Measurements from ENCODE around the gene TBC1D24. TPM values are rescaled to one million over a fixed set of nuclear protein-coding genes. Genes with fewer than 3 reads are reported as not detected.

TBC1D24 gene
- total RNA-seq = 13.8 and 15.6 TPM in 2 replicates

DNA sequence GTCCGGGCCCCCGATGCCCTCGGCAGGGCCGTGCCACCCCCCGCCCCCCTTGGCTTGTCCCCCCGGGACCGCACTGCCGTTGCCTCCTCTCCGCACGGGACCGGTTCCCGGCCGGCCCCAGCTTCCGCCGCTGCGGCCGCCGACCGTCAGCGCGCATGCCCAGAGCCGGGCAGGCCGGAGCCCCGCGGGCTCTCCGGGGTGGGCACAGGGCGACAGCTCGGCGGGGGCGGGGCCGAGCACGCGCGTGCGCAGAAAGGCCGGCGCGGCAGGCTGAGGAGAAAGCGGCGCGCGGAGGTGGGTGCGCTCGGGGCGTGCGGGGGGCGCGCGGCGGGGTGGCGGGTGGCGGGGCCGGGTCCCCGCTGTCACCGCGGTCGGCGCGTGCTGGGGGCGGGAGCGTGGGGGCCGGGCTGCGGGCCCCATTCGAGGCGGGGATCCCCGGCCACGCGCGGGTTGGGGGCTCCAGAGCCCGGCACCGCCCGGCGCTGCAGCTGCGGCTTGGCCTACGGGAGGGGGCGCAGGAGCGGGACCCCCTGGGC lies at the start of gene TBC1D24:
TBC1D24 (plus strand) TSS at position 251 of the 536 bp plus-strand sequence. CDS start 21,022 bp downstream, outside the sequence.

DNA sequence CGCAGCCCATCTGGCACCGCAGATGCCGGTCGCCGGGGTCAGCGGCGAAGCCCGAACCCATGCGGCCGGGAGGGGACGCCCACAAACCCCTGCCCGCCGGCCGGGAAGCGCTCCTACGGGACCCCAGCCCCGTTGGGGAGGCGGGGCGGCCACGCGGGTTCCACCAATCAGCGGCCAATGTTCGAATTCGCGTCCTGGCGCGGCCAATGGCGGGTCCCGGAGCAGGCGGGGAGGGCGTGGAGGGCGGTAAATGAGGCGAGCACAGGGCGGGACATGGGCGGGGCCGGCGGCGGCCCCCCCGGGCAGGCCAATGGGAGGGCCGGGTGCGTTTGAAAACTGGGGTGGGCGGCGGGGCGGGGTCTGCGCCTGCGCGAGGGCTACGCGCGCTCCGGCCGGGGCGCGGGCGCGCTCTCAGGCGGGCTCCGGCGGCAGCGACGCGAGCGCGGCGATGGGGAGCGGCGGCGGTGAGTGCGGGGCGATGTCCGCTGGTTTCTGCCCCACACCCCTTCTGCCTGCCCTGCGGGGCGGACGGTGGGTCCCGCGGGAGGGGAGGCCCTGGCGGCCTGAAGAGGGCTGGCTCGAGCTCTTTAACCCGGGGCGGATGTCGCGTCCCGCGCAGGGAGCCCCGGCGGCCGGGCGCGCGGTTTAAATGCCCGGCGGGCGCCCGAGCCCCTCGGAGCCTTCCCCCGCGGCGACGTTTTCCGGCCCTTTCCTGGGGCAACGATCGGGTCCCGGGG lies 45.7 kb upstream of the TBC1D24 start, which contains the start of gene CCNF:
CCNF (plus strand) TSS at position 414 of the 737 bp plus-strand sequence; CDS start at position 449, 35 bp downstream.

DNA sequence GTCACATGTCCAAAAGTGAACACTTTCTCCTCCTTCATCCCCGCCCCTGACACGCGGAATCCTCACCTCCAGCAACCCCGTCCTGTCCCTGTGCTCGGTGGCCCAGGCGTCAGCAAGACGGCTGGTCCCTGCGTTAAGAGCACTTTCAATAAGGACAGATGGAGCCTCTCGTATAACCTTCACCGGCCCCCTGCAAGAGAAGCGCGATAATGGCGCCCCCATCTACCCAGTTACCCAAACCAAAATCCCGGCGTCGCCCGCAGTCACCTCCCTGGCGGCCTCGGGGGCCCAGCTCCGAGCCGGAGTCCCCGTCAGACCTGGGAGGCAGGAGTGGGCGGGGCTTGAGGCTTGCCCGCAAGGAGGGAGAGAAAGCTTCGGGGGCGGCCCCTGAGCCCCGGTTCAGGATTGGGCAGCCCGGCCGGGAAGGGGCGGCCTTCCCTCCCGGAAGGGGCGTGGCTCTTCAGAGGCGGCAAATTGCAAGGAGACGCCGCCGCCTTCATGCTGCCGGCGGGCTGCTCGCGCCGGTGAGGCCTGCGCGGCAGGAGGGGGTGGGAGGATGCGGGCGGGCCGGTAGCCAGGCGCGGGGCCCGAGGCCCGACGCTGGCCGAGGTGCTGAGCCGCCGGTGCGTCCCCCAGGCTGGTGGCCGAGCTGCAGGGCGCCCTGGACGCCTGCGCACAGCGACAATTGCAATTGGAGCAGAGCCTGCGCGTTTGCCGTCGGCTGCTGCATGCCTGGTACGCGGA lies 15.1 kb upstream of the TBC1D24 start, which contains the start of gene TEDC2:
TEDC2 (plus strand) TSS at position 463 of the 744 bp plus-strand sequence; CDS start at position 499, 36 bp downstream.

GRCh38 chr16:2471016-2471652 lies 3.8 kb upstream of the TBC1D24 start, which contains the start of gene NTN3:
Gene NTN3 (plus strand): TSS chr16:2471297. CDS start chr16:2471702, 405 bp downstream.

DNA sequence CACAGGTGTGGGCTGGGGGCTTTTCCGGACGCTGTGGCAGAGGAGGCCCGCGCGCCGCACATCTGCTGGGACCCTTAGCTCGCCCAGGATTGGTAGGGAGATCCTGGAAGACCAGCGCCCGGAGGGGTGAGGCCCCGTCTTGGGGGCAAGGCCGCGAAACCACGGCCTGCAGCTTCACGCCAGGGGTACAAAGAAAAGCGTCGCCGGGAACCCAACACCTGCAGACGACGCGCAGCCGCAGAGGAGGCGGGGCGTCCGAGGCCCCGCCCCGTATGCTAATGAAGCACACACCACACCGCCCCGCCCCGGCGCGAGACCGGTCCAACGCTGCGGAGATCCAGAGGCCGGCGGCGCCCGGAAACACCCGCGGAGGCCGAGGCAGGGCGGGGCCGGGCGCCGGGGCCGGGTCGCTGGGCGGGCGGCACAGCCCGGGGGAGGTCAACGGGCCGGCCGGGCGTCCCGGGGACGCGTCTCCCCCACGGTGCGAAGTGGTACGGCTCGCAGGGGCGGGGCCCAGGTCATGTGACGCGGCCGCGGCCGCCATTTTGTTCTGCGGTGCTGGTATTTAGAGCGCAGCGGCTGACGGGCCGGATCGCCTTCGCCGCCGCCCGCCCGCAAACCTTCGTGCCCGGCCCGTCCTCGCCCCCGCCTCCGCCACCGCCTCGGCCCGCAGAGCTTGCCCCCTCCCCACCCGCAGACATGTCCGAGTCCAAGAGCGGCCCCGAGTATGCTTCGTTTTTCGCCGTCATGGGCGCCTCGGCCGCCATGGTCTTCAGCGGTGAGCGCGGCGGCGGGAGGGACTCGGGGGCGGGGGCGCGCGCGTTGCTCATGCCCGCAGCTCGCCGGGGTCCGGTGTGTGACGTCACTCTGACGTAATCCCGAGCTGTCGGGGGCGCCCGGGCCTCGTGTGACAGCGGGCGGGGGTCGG lies 38.7 kb downstream of the TBC1D24 start, which contains the start of gene ATP6V0C:
ATP6V0C (plus strand) TSS at position 548 of the 928 bp plus-strand sequence; CDS start at position 700, 152 bp downstream.

DNA sequence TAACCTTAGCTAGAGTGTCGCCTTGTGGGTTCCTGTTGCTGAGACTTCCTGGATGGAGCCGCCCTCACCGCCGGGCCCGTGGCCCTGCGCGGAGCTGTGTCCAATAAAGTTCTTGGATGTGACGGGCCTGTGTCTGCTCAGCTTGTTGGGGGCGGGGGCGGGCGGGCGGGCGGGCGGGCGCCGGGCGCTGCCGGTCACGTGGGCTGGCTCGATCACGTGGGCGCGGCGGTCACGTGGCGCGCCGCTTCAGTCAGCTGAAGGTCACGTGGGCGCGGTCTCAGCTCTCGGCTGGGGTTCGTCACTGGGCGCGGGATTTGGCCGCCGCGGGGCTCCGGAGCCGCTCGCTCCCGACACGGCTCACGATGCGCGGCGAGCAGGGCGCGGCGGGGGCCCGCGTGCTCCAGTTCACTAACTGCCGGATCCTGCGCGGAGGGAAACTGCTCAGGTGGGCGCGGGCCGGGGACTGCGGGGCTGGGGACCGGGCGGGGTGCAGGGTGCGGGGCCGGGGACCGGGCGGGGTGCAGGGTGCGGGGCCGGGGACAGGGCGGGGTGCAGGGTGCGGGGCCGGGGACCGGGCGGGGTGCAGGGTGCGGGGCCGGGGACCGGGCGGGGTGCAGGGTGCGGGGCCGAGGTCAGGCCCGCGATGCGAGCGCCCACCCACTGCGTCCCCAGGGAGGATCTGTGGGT lies 45.3 kb downstream of the TBC1D24 start, which contains the start of gene AMDHD2:
AMDHD2 (plus strand) TSS at position 275 of the 687 bp plus-strand sequence; CDS start at position 363, 88 bp downstream.

DNA sequence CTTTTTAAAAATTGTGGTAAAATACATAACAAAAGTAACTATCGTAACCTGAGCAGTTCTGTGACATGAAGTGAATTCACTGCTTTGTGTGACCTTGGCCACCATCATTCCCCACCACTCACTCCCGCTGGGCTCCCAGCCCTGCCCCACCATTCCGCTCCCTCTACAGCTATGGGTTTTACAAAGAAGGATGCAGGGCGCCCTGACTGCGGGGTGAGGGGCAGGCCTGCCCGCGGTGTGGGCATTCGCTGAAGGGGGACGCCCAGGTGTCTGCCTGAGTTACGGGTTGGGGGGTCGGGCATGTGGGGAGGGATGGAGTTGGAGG lies 56.4 kb downstream of the TBC1D24 start, which contains the start of gene CEMP1:
CEMP1 (minus strand) TSS at position 38 of the 325 bp plus-strand sequence. CDS start 335 bp downstream, outside the sequence.

GRCh38 chr16:2537451-2538379 lies 62.8 kb downstream of the TBC1D24 start, which contains the start of gene PDPK1:
Gene PDPK1 (plus strand): TSS chr16:2538021. CDS start chr16:2538113, 92 bp downstream.

Other genes starting within 250 kb of the TBC1D24 start
- gene DNASE1L2, start 238.7 kb upstream of the TBC1D24 start, total RNA-seq = 0.18 and 5.5 TPM in 2 replicates
- gene ECI1, start 223.5 kb upstream of the TBC1D24 start, total RNA-seq = 51.6 and 62.3 TPM in 2 replicates
- 136 and 148 TPM in 2 replicates for gene RNPS1, start 207.0 kb upstream of the TBC1D24 start, total RNA-seq
- 0.18 TPM in 1 of 2 replicates, not detected in the other for gene ABCA3, start 134.4 kb upstream of the TBC1D24 start, total RNA-seq
- gene CCNF, start 45.7 kb upstream of the TBC1D24 start, total RNA-seq = 23.4 and 25.2 TPM in 2 replicates
- 10.8 and 28.8 TPM in 2 replicates for gene TEDC2, start 15.0 kb upstream of the TBC1D24 start, total RNA-seq
- 0.35 TPM in 1 of 2 replicates, not detected in the other for gene NTN3, start 3.8 kb upstream of the TBC1D24 start, total RNA-seq
- gene ATP6V0C, start 38.8 kb downstream of the TBC1D24 start, total RNA-seq = 38.3 and 48.4 TPM in 2 replicates
- gene AMDHD2, start 45.2 kb downstream of the TBC1D24 start, total RNA-seq = 7.3 and 19.6 TPM in 2 replicates
- gene CEMP1, start 56.3 kb downstream of the TBC1D24 start, total RNA-seq = not detected in 2 replicates
- 11.0 and 13.6 TPM in 2 replicates for gene PDPK1, start 62.9 kb downstream of the TBC1D24 start, total RNA-seq
- gene KCTD5, start 207.4 kb downstream of the TBC1D24 start, total RNA-seq = 28.9 and 31.7 TPM in 2 replicates
- gene PRSS27, start 245.1 kb downstream of the TBC1D24 start, total RNA-seq = 0.29 and 0.35 TPM in 2 replicates

All from myometrial cell (primary cell).